A549 (cell line): ENCODE data around the gene RCVRN. TPM values are rescaled to one million over a fixed set of nuclear protein-coding genes. Genes with fewer than 3 reads are reported as not detected.

Source experiments
- ATAC-seq, 2 experiments: fragments of 200-7000 bp in 1 of 2; fragments of >200 bp in 1 of 2; cut with Nextera tagmentation in 1 of 2; cut with Tn5 transposase in 1 of 2; 3 replicates each; pipeline versions ENCODE4 v1.8.0 to v1.9.1; 2018 to 2020; ENCODE audit warnings: mild to moderate bottlenecking in 1 of 2, moderate library complexity in 1 of 2
- CTCF ChIA-PET: fragments of 300-600 bp; sonication (Branson Sonifier 250); formaldehyde crosslinking; extraction: SDS; loops from one replicate; lab custom pipeline; 2021; ENCODE audit warnings: antibody characterized with exemption, inconsistent platforms; lab: Yijun Ruan, JAX
- POLR2A ChIA-PET: fragments of 350-600 bp; formaldehyde crosslinking; extraction: SDS; loops from one replicate; lab custom pipeline; 2021; ENCODE audit warnings: antibody characterized with exemption, inconsistent platforms; lab: Yijun Ruan, JAX
- DNase-seq, 2 experiments: peaks; one replicate each; pipeline versions ENCODE4 v3.0.0 to v3.0.0-alpha.2; 2011 to 2016; ENCODE audit warnings: low read depth in 1 of 2, low spot score in 1 of 2
- FAIRE-seq: peaks from 2 replicates; lab custom pipeline; 2011; peaks lifted over from hg19 to GRCh38; lab: Jason Lieb, UNC
- H3K27ac ChIP-seq, 2 experiments: fragments of >200 bp; sonication (Bioruptor Twin); formaldehyde crosslinking; 3 replicates each; pipeline ENCODE4 v1.5.1; 2016 to 2017
- H3K4me1 ChIP-seq: fragments of >200 bp; sonication (Bioruptor Twin); formaldehyde crosslinking; 3 replicates; pipeline ENCODE4 v1.6.1; 2016
- H3K4me2 ChIP-seq: fragments of >200 bp; sonication (Bioruptor Twin); formaldehyde crosslinking; 3 replicates; pipeline ENCODE4 v1.6.1; 2016
- H3K4me3 ChIP-seq: fragments of >200 bp; sonication (Bioruptor Twin); formaldehyde crosslinking; 3 replicates; pipeline ENCODE4 v1.5.1; 2016
- H3K9me3 ChIP-seq: fragments of >200 bp; sonication (Bioruptor Twin); formaldehyde crosslinking; 3 replicates; pipeline ENCODE4 v1.6.1; 2016
- CEBPB ChIP-seq, 2 experiments: fragments of >200 bp in 1 of 2; sonication (Bioruptor Twin) in 1 of 2; formaldehyde crosslinking in 1 of 2; IDR thresholded peaks; 2 replicates each; pipeline ENCODE4 v1.6.1; 2012 to 2016
- CHD2 ChIP-seq: fragments of 150-350 bp; IDR thresholded peaks from 2 replicates; pipeline ENCODE4 v1.6.1; 2014; ENCODE audit warnings: low read length; ENCODE audit not compliant: partially characterized antibody
- CHD4 ChIP-seq: fragments of 200-600 bp; sonication (generic); IDR thresholded peaks from 2 replicates; pipeline ENCODE4 v1.6.1; 2016; ENCODE audit warnings: antibody characterized with exemption, mild to moderate bottlenecking, borderline replicate concordance
- EHMT2 ChIP-seq: fragments of 200-600 bp; sonication (generic); IDR thresholded peaks from 2 replicates; pipeline ENCODE4 v1.6.1; 2016; ENCODE audit warnings: antibody characterized with exemption, low read depth, mild to moderate bottlenecking, moderate library complexity
- FOSB ChIP-seq: fragments of 250-450 bp; sonication (Bioruptor Pico); IDR thresholded peaks from 2 replicates; pipeline ENCODE4 v1.5.0; 2020; ENCODE audit warnings: mild to moderate bottlenecking, moderate library complexity
- FOSL2 ChIP-seq, 2 experiments: fragments of 450-650 bp in 1 of 2; fragments of >200 bp in 1 of 2; sonication (Bioruptor Twin) in 1 of 2; formaldehyde crosslinking; IDR thresholded peaks; 2 replicates each; pipeline versions ENCODE4 v1.5.0 to v1.6.1; 2016 to 2020; ENCODE audit warnings: mild to moderate bottlenecking in 1 of 2, moderate library complexity in 1 of 2
- GATA3 ChIP-seq: IDR thresholded peaks from 2 replicates; pipeline ENCODE4 v1.6.1; 2012; ENCODE audit warnings: borderline replicate concordance
- HOXB13 ChIP-seq: fragments of 250-450 bp; sonication (Bioruptor Pico); IDR thresholded peaks from 2 replicates; pipeline ENCODE4 v1.5.0; 2020; ENCODE audit warnings: low read depth, mild to moderate bottlenecking, moderate library complexity
- HOXB5 ChIP-seq: fragments of 250-450 bp; sonication (Bioruptor Pico); IDR thresholded peaks from 2 replicates; pipeline ENCODE4 v1.5.0; 2020; ENCODE audit warnings: mild to moderate bottlenecking, moderate library complexity
- KDM1A ChIP-seq: fragments of 200-600 bp; sonication (generic); IDR thresholded peaks from 2 replicates; pipeline ENCODE4 v1.6.1; 2016; ENCODE audit warnings: low read depth, mild to moderate bottlenecking
- MAZ ChIP-seq: fragments of 150-350 bp; IDR thresholded peaks from 2 replicates; pipeline ENCODE4 v1.6.1; 2014; ENCODE audit warnings: antibody characterized with exemption, low read depth, low read length, borderline replicate concordance
- NPAS2 ChIP-seq: fragments of 250-450 bp; sonication (Bioruptor Pico); IDR thresholded peaks from 2 replicates; pipeline ENCODE4 v1.8.0; 2022; ENCODE audit warnings: mild to moderate bottlenecking, moderate library complexity, borderline replicate concordance
- POLR2A ChIP-seq: IDR thresholded peaks from 2 replicates; pipeline ENCODE4 v1.6.1; 2012; ENCODE audit warnings: mild to moderate bottlenecking, low read length
- RARB ChIP-seq: fragments of 250-450 bp; sonication (Bioruptor Pico); IDR thresholded peaks from 2 replicates; pipeline ENCODE4 v1.8.0; 2021; ENCODE audit warnings: mild to moderate bottlenecking, moderate library complexity
- SMC3 ChIP-seq: fragments of >200 bp; sonication (Bioruptor Twin); formaldehyde crosslinking; IDR thresholded peaks from 3 replicates; pipeline ENCODE4 v1.6.1; 2018; ENCODE audit warnings: inconsistent platforms
- SREBF2 ChIP-seq: fragments of 450-650 bp; IDR thresholded peaks from 2 replicates; pipeline ENCODE4 v1.6.1; 2014; ENCODE audit warnings: mild to moderate bottlenecking, moderate library complexity
- TFCP2L1 ChIP-seq: fragments of 250-450 bp; sonication (Bioruptor Pico); IDR thresholded peaks from 2 replicates; pipeline ENCODE4 v1.5.0; 2021; ENCODE audit warnings: mild to moderate bottlenecking
- TP53 ChIP-seq: fragments of 250-450 bp; sonication (Bioruptor Pico); IDR thresholded peaks from 2 replicates; pipeline ENCODE4 v1.5.0; 2021; ENCODE audit warnings: mild to moderate bottlenecking, moderate library complexity
- WGBS: methylation state at CpG from one replicate; pipeline ENCODE4 v1.1.6; 2017; ENCODE audit errors: missing lambda C conversion rate; 5-methylcytosine and 5-hydroxymethylcytosine counted together
- polyA plus RNA-seq, 4 experiments: library from polyadenylated mRNA; depleted of rRNA in 3 of 4; stranded (reverse); fragments of >200 nt; fragmentation: RNase III in 1 of 4; extraction: RNeasy Plus Mini Kit Qiagen cat#74134 plus additional on column Dnase treatment in 1 of 4; gene quantifications; 2 replicates in 3 of 4; 3 replicates in 1 of 4; pipeline ENCODE4 v1.2.3, GENCODE V29; 2011 to 2017
- TF ChIP-seq, protein P1 (sequence below): fragments of >200 bp; sonication (Bioruptor Twin); formaldehyde crosslinking; IDR thresholded peaks from 3 replicates; pipeline ENCODE4 v1.5.1; 2016
- TF ChIP-seq, protein P2 (sequence below): fragments of 450-650 bp; IDR thresholded peaks from 2 replicates; pipeline ENCODE4 v1.6.1; 2014; ENCODE audit warnings: antibody characterized with exemption
- TF ChIP-seq, protein P3 (sequence below): fragments of >200 bp; sonication (Bioruptor Twin); formaldehyde crosslinking; IDR thresholded peaks from 2 replicates; pipeline ENCODE4 v1.6.1; 2016
- TF ChIP-seq, protein P4 (sequence below): fragments of 250-450 bp; sonication (Bioruptor Pico); IDR thresholded peaks from 2 replicates; pipeline ENCODE4 v1.5.0; 2021; ENCODE audit warnings: mild to moderate bottlenecking, moderate library complexity, borderline replicate concordance
- TF ChIP-seq, protein P5 (sequence below): IDR thresholded peaks from 2 replicates; pipeline ENCODE4 v1.6.1; 2012

The RCVRN gene
- polyA plus RNA-seq, 2 of the 4 experiments (the other 2 are of a cell fraction) = not detected

DNA sequence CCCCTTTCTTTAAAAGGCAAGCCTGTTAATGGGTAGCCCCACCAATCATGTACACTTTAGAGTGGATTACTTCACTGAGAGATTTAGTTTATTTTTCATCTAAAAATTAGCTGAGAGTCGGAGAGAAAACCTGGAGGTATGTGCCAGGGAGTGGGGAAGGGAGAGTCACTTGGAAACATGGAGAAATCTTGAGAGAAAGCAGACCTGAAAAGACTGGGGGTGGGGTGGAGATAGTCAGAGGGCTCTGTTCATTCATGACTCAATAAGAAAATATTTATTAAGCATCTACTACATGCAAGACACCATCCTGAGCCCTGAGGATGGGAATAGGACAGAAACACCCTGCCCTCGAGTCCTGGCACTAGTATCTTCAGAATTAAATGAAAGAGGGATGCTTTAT, 27.4 kb upstream of the RCVRN start:
- H3K4me2 ChIP-seq = 0 out of 3 replicates have a peak overlapping the region, but pooled peaks have one; percentile 2
- DNase-seq (peak in 1 of 2 experiments; percentile 26), FAIRE-seq (no peak), ATAC-seq (peak; percentile 7 to 17; a peak in 1 of 6 replicates)
- ChIA-PET POLR2A (no interaction called here), CTCF (interaction anchor here (0.6 to 14.9 kb wide), 8 partner anchors 8 to 716 kb away, joined by 3 to 344 read pairs (median 8); no protein-coding TSS in a partner anchor)
- H3K27ac ChIP-seq = peak overlapping the region in 1 of 2 experiments; percentile 12; a peak in 1 of 6 replicates
- peaks cover 20% of the 10 kb centered on the region for H3K4me1 ChIP-seq
- 23% methylated on average over 2 of the region's 2 CpGs for WGBS
- peak; percentile 13; the same call in 1 of the 2 replicates for TF ChIP-seq FOSL2 (IDR thresholded peaks at IDR 0.05)
- TF ChIP-seq FOSL2 (CRISPR knock-in tag; IDR thresholded peaks at IDR 0.05) = no peak
- TF ChIP-seq, protein P1, sequence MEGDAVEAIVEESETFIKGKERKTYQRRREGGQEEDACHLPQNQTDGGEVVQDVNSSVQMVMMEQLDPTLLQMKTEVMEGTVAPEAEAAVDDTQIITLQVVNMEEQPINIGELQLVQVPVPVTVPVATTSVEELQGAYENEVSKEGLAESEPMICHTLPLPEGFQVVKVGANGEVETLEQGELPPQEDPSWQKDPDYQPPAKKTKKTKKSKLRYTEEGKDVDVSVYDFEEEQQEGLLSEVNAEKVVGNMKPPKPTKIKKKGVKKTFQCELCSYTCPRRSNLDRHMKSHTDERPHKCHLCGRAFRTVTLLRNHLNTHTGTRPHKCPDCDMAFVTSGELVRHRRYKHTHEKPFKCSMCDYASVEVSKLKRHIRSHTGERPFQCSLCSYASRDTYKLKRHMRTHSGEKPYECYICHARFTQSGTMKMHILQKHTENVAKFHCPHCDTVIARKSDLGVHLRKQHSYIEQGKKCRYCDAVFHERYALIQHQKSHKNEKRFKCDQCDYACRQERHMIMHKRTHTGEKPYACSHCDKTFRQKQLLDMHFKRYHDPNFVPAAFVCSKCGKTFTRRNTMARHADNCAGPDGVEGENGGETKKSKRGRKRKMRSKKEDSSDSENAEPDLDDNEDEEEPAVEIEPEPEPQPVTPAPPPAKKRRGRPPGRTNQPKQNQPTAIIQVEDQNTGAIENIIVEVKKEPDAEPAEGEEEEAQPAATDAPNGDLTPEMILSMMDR = no peak
- no peaks in the 10 kb centered on the region for H3K9me3 ChIP-seq
- no peak overlapping the region for H3K4me3 ChIP-seq

DNA sequence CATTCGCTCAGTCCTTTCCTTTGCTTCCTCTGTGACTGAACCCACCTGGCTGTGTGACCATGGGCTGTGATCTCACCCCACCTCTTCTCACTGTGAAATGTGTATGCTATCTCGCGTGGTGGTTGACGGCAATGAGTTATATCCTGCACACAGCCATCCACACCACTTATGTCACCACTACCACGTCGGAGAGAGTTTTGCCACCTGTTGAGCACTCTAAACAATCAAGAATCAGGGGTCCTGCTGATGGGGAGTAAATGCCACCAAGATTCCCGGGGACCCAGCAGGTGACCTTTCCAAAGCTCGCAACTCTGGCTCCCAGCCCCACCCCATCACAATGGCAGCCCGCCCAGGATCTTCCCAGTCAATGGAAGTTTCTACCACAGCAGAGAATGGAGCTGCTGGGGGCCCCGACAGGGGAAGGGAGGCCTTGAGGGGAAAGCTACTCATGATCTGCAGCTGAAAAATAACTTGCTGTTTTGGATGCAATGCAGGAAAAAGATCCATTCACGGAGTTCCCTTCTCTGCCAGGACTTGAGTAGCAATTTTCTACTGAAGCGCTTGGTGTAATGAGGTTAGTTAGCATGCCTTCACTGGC, 26.2 kb upstream of the RCVRN start:
- ATAC-seq = no peak
- DNase-seq = no peak
- Histone ChIP-seq H3K4me1 (peaks cover 26% of the 10 kb centered on the region), H3K9me3 (no peaks in the 10 kb centered on the region), H3K4me3 (no peak overlapping the region), H3K4me2 (no peak overlapping the region), H3K27ac (peak overlapping the region in 1 of 2 experiments; percentile 13; a peak in 1 of 6 replicates)
- TF ChIP-seq, protein P2, sequence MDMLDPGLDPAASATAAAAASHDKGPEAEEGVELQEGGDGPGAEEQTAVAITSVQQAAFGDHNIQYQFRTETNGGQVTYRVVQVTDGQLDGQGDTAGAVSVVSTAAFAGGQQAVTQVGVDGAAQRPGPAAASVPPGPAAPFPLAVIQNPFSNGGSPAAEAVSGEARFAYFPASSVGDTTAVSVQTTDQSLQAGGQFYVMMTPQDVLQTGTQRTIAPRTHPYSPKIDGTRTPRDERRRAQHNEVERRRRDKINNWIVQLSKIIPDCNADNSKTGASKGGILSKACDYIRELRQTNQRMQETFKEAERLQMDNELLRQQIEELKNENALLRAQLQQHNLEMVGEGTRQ = no peak
- no peak for TF ChIP-seq NPAS2 (CRISPR knock-in tag)
- TF ChIP-seq TP53 (CRISPR knock-in tag) = no peak
- TF ChIP-seq, protein P3, sequence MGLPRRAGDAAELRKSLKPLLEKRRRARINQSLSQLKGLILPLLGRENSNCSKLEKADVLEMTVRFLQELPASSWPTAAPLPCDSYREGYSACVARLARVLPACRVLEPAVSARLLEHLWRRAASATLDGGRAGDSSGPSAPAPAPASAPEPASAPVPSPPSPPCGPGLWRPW = no peak
- TF ChIP-seq HOXB13 (CRISPR knock-in tag) = no peak
- no peak for TF ChIP-seq SMC3
- no peak for TF ChIP-seq RARB (CRISPR knock-in tag)
- TF ChIP-seq TFCP2L1 (CRISPR knock-in tag) = no peak
- TF ChIP-seq CHD2 = no peak
- no peak for FAIRE-seq
- 76% methylated on average over 12 of the region's 12 CpGs for WGBS
- ChIA-PET POLR2A (no interaction called here), CTCF (interaction anchor here (0.7 to 14.9 kb wide), 15 partner anchors 14 to 687 kb away, joined by 3 to 344 read pairs (median 8); partner anchors contain the start of genes CFAP52, GLP2R and STX8)

DNA sequence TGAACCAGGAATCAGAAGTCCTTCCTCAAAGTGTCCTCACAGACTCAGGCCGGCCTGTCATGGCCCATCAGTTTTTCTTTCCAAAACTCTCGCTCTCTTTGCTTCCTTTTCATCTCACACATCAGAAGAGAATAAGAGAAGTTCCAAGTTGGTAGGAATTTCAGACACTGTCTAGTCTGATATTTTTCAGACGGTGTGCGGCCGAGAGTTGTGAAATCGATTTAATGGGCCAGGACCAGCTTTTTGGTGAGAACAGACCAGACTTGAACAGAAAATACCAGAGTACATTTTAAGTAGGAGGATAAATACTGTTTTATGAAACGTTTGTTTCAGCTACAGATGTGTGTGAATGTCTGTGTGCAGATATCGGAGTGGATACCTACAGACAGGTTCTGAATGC, 24.8 kb upstream of the RCVRN start:
- WGBS = 75% methylated on average over 8 of the region's 8 CpGs
- H3K27ac ChIP-seq = 0 out of 6 replicates have a peak overlapping the region, but pooled peaks of 1 of the 2 experiments have one; percentile 11
- no peak overlapping the region for H3K4me2 ChIP-seq
- H3K9me3 ChIP-seq = no peaks in the 10 kb centered on the region
- H3K4me1 ChIP-seq = peaks cover 33% of the 10 kb centered on the region
- DNase-seq (no peak), ATAC-seq (no peak)
- CTCF ChIA-PET = interaction anchor here (0.8 to 14.9 kb wide), 24 partner anchors 13 to 691 kb away, joined by 3 to 344 read pairs (median 6); partner anchors contain the start of genes CFAP52, GLP2R, RCVRN and STX8
- TF ChIP-seq, protein P4, sequence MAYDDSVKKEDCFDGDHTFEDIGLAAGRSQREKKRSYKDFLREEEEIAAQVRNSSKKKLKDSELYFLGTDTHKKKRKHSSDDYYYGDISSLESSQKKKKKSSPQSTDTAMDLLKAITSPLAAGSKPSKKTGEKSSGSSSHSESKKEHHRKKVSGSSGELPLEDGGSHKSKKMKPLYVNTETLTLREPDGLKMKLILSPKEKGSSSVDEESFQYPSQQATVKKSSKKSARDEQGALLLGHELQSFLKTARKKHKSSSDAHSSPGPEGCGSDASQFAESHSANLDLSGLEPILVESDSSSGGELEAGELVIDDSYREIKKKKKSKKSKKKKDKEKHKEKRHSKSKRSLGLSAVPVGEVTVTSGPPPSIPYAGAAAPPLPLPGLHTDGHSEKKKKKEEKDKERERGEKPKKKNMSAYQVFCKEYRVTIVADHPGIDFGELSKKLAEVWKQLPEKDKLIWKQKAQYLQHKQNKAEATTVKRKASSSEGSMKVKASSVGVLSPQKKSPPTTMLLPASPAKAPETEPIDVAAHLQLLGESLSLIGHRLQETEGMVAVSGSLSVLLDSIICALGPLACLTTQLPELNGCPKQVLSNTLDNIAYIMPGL (CRISPR knock-in tag) = no peak
- no peak for TF ChIP-seq KDM1A
- TF ChIP-seq POLR2A = no peak
- no peak for TF ChIP-seq RARB (CRISPR knock-in tag)
- TF ChIP-seq SREBF2 = no peak
- TF ChIP-seq, protein P2 = no peak
- no peak for TF ChIP-seq MAZ
- no peak for TF ChIP-seq CHD4
- TF ChIP-seq, protein P3 = no peak
- TF ChIP-seq GATA3 = no peak
- no peak for TF ChIP-seq FOSB (CRISPR knock-in tag)
- TF ChIP-seq, protein P5, sequence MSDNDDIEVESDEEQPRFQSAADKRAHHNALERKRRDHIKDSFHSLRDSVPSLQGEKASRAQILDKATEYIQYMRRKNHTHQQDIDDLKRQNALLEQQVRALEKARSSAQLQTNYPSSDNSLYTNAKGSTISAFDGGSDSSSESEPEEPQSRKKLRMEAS = no peak
- no peak for TF ChIP-seq CEBPB (IDR thresholded peaks at IDR 0.05)
- TF ChIP-seq HOXB5 (CRISPR knock-in tag) = no peak
- no peak for TF ChIP-seq EHMT2
- TF ChIP-seq, all 56 proteins: peak for 0
- H3K4me3 ChIP-seq = no peak overlapping the region
- POLR2A ChIA-PET = no interaction called here
- no peak for FAIRE-seq
